ENCODE measurements around the gene MUC20.
"Not testable (repeated sequence)": the region's sequence is repeated elsewhere in the genome, so short reads cannot be mapped to it uniquely, and the experiment has no call there.

MUC20 gene

GRCh38 chr3:195720831-195721506 is at the start of gene MUC20:
Gene MUC20, plus strand, starts transcription at chr3:195720978. Its CDS starts 30 bp downstream, at chr3:195721008.
- DNase-seq (ENCODE audit: low read depth in 2 of 2) = not testable (repeated sequence)

- not testable (repeated sequence) for DNase-seq (ENCODE audit: low read depth in 2 of 2)
Measured at GRCh38 chr3:195671283-195671682, 49.5 kb upstream of the MUC20 start.

GRCh38 chr3:195673711-195674110 is 47.1 kb upstream of the MUC20 start:
- not testable (repeated sequence) for DNase-seq (ENCODE audit: low read depth in 2 of 2)

DNA sequence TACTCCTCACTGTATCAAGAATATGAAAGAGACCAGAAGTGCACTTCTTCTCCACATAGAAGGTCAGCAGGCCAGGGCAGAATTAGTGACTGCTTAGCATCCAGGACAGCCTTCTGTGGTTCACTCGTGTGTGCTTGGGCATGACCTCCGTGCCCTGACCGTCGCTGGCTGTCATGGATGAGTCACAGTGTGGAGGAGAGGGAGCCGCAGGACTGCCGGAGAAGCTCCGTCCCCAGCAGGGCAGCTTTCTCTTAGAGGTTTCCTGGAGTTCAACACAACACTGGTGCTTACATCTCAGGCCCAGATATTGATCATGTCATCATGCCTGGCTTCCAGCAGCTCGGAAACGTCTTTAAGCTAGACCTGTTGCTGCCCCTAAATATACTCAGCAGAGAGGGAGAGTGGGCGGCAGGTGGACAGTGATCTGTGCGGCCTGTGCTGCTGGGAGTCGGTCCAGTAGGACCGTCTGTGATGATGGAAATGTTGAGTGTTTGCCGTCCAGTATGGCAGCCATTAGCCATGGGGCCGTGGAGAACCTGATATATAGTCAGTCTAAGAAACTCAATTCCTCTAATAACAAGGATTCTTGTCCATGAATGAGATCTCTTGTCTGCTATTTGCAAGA is 42.3 kb upstream of the MUC20 start:
- DNase-seq (ENCODE audit: low read depth in 2 of 2) = not testable (repeated sequence)

DNA sequence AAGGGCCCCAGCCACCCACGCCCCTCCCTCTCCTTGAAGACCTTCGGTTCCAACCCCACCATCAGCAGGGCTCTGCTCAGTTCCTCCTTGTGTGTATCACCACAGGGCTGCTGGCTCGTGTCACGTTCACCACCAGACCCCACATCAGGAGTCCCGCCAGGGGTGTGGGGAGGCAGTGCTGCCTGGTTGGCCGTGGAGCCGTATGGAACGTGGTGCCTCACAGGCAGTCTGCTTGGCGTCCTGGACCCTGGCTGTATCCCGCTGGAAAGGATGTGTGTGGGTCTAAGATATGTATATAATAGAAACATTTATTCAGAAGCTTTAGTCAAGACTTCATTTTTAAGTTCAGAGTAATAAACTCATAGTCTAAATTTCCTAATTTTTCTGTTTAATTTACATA is 40.1 kb upstream of the MUC20 start:
- DNase-seq (ENCODE audit: low read depth in 2 of 2) = not testable (repeated sequence)

GRCh38 chr3:195681458-195682103 is 39.2 kb upstream of the MUC20 start:
- not testable (repeated sequence) for DNase-seq (ENCODE audit: low read depth in 2 of 2)

DNA sequence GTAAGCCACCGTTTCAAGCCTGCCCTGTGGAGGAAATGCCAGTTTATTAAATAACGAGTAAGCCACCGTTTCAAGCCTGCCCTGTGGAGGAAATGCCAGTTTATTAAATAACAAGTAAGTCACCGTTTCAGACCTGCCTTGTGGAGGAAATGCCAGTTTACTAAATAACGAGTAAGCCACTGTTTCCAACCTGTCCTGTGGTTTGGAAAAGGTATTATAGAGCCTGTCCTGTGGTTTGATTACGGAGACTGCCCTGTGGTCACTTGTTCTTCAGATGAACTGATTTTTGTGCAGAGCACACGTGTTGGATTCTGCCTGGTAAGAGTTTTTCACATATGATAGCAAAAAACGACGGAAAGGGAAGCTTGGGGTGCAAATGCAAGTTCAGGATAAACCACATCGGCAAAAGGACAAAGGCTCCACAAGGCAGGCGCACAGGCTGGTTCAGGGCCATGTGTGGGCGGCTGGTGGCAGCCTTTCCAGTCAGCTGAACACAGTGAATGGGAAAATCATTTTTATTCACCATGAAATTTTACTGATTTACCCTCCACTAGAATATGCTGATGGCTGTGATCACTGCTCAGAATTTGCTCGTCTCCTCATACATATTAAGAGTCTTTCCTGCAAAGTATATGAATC is 38.6 kb upstream of the MUC20 start:
- not testable (repeated sequence) for DNase-seq (ENCODE audit: low read depth in 2 of 2)

- DNase-seq (ENCODE audit: low read depth in 2 of 2) = not testable (repeated sequence)
Measured at GRCh38 chr3:195683722-195684526, 36.9 kb upstream of the MUC20 start.

- not testable (repeated sequence) for DNase-seq (ENCODE audit: low read depth in 2 of 2)
Measured at GRCh38 chr3:195684527-195685257, 36.1 kb upstream of the MUC20 start.

DNA sequence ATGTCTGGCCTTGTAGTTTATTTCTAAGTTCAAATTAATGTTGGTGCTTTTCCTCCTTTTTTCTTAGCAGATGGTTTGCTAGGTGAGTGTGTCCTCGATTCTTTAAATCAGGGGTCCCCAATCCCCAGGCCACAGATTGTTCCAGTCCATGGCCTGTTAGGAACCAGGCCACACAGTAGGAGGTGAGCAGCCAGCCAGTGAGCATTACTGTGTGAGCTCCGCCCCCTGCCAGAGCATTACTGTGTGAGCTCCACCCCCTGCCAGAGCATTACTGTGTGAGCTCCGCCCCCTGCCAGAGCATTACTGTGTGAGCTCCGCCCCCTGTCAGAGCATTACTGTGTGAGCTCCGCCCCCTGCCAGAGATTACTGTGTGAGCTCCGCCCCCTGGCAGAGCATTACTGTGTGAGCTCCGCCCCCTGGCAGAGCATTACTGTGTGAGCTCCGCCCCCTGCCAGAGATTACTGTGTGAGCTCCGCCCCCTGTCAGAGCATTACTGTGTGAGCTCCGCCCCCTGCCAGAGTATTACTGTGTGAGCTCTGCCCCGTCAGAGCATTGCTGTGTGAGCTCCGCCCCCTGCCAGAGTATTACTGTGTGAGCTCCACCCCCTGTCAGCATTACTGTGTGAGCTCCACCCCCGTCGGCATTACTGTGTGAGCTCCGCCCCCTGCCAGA is 34.1 kb upstream of the MUC20 start:
- not testable (repeated sequence) for DNase-seq (ENCODE audit: low read depth in 2 of 2)

DNA sequence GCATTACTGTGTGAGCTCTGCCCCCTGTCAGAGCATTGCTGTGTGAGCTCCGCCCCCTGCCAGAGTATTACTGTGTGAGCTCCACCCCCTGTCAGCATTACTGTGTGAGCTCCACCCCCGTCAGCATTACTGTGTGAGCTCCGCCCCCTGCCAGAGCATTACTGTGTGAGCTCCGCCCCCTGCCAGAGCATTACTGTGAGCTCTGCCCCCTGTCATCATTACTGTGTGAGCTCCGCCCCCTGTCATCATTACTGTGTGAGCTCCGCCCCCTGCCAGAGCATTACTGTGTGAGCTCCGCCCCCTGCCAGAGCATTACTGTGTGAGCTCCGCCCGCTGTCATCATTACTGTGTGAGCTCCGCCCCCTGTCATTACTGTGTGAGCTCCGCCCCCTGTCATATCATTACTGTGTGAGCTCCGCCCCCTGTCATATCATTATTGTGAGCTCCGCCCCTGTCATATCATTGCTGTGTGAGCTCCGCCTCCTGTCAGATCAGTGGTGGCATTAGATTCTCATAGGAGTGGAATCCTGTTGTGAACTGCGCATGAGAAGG is 33.5 kb upstream of the MUC20 start:
- DNase-seq (ENCODE audit: low read depth in 2 of 2) = peak in 1 of 2 donors; percentile 6

DNA sequence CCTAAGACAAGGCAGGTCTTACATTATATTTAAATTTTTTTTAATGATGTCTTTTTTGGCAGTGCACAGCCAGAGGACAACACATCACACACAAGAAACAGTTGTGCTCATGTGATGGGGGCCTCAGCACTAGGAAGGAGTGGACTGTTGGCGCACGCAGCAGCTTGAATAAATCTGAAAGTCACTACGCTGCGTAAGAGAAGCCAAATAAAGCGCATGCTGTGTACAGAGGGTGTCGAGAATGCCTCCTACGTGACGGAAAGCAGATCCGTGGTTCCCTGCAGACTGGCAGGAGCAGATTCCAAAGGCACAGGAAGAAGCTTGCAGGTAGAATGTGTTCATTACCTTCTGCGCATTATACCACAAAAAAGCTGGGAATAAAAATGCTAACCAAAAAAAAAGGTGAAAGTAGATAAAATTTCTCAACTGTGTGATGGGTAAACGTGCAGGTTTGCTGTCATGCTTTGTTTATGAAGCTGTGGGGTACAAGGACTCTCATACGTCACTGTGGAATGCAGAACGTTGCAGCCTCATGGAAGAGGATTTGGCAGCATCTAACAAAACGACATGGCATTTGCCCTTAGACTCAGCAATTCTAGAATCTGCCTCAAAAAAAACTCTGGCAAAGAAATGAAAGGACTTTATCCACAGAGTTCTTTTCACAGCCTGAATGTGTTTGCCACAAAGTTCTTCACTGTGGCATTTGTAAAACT is 32.2 kb upstream of the MUC20 start:
- not testable (repeated sequence) for DNase-seq (ENCODE audit: low read depth in 2 of 2)

- DNase-seq (ENCODE audit: low read depth in 2 of 2) = not testable (repeated sequence)
Measured at GRCh38 chr3:195689184-195690070, 31.4 kb upstream of the MUC20 start.

- DNase-seq (ENCODE audit: low read depth in 2 of 2) = no peak
Measured at GRCh38 chr3:195690951-195691350, 29.8 kb upstream of the MUC20 start.

- DNase-seq (ENCODE audit: low read depth in 2 of 2) = not testable (repeated sequence)
Measured at GRCh38 chr3:195691596-195692353, 29.0 kb upstream of the MUC20 start.

DNA sequence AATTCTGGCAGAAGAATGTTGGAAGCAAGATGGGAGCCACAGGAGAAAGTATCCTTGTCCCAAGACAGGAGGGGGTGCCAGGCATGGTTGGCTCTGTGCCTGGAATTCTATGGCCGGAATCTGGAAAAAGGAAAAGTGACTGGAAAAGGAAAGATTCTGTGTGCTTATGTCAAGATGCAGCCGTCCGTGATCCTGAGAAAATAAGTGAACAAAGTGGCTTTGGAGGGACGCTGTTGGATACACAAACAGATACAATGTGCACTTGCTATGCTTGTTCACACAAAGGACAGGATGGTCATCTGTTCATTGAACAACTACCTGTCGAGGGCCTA is 28.5 kb upstream of the MUC20 start:
- no peak for DNase-seq (ENCODE audit: low read depth in 2 of 2)

DNA sequence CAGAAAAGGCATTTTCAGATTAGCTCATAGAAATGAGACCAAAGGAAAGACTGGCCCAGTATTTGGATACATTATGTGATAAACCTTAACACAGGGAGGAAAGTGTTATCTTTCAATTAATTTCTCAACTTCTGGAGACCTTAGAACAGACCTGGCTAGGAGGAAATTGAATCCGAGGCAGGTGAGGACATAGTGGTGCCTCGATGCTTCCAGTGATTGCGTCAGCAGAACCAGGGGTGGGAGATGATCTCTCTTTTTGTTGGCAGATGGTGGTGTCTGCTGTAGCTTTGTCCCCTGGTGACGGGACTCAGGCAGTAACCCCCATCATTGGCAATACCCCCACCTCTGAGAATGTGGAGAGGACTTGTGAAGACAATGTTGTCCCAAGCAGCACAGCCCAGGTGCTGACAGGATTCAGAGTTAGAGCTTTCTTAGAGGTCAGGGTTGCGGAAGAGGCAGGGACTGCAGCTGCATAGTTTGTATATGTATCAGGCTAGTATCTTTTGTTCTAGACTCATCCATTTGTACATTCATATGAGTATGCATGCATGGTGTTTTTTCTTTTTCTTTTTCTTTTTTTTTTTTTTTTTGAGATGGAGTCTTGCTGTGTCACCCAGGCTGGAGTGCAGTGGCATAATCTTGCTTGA is 27.9 kb upstream of the MUC20 start:
- DNase-seq (ENCODE audit: low read depth in 2 of 2) = no peak

Measured in stimulated activated CD8-positive, alpha-beta memory T cell treated with anti-CD3 and anti-CD28 coated beads, Interleukin-7, amount 100 ng/mL, for 4 hours (primary cell).